OCI-LY7 (cell line): Measurements from ENCODE around the gene VEPH1. TPM values are rescaled to one million over a fixed set of nuclear protein-coding genes. Genes with fewer than 3 reads are reported as not detected.
A peak's percentile ranks its signal among the peaks of the same experiment; 100 is the strongest.

Experiments
- BruUV-seq: library from RNA; stranded (reverse); fragments of 400-500 nt; replicated peaks from 2 replicates; lab custom pipeline; 2021; lab: Mats Ljungman, UMichigan
- CTCF ChIA-PET: fragments of 300-600 bp; sonication (Branson Sonifier 250); formaldehyde crosslinking; loops from one replicate; lab custom pipeline; 2022; ENCODE audit warnings: antibody characterized with exemption; ENCODE audit not compliant: unreplicated experiment; lab: Charles Lee
- POLR2A ChIA-PET: fragments of 300-600 bp; sonication (Branson Sonifier 250); formaldehyde crosslinking; loops from one replicate; lab custom pipeline; 2022; ENCODE audit warnings: antibody characterized with exemption; lab: Charles Lee
- DNase-seq: peaks from one replicate; pipeline ENCODE4 v3.0.0-alpha.2; 2015; ENCODE audit warnings: low spot score
- H2AFZ ChIP-seq: fragments of 200-600 bp; sonication (generic), shearing (Covaris generic); 2 replicates; pipeline ENCODE4 v1.6.1; 2014; ENCODE audit warnings: mild to moderate bottlenecking, antibody characterized with exemption, low read length, moderate library complexity
- H3K27ac ChIP-seq: fragments of 200-600 bp; sonication (generic); 2 replicates; pipeline ENCODE4 v1.5.1; 2014; ENCODE audit warnings: mixed run types, low read depth, mild to moderate bottlenecking, moderate library complexity, low read length, inconsistent platforms; ENCODE audit not compliant: poor library complexity, severe bottlenecking
- H3K36me3 ChIP-seq: fragments of 200-600 bp; sonication (generic); 2 replicates; pipeline ENCODE4 v1.6.1; 2014; ENCODE audit warnings: mild to moderate bottlenecking, antibody characterized with exemption, low read length, moderate library complexity, mixed read lengths; ENCODE audit not compliant: insufficient read depth
- H3K4me1 ChIP-seq: fragments of 200-600 bp; sonication (generic); 2 replicates; pipeline ENCODE4 v1.5.1; 2014; ENCODE audit warnings: mild to moderate bottlenecking, low read length; ENCODE audit not compliant: insufficient read depth, poor library complexity, severe bottlenecking
- H3K4me2 ChIP-seq: fragments of 200-600 bp; sonication (generic); 2 replicates; pipeline ENCODE4 v1.6.1; 2014; ENCODE audit warnings: mild to moderate bottlenecking, low read length
- H3K4me3 ChIP-seq: fragments of 200-600 bp; sonication (generic); 2 replicates; pipeline ENCODE4 v1.5.1; 2014; ENCODE audit warnings: mild to moderate bottlenecking, low read depth, low read length; ENCODE audit not compliant: poor library complexity, severe bottlenecking
- H3K79me2 ChIP-seq: fragments of 200-600 bp; sonication (generic); 2 replicates; pipeline ENCODE4 v1.6.1; 2016; ENCODE audit warnings: low read depth, mild to moderate bottlenecking, low read length, moderate library complexity, mixed read lengths; ENCODE audit not compliant: insufficient read depth
- H3K9me2 ChIP-seq: fragments of 200-600 bp; sonication (generic); 2 replicates; pipeline ENCODE4 v1.6.1; 2016; ENCODE audit warnings: mild to moderate bottlenecking, low read length, mixed read lengths; ENCODE audit not compliant: insufficient read depth
- H3K9me3 ChIP-seq: fragments of 200-600 bp; sonication (generic); 2 replicates; pipeline ENCODE4 v1.6.1; 2014; ENCODE audit warnings: mild to moderate bottlenecking, mixed run types, low read length, mixed read lengths
- H4K20me1 ChIP-seq: fragments of 200-600 bp; sonication (generic); 2 replicates; pipeline ENCODE4 v1.6.1; 2014; ENCODE audit warnings: mild to moderate bottlenecking, antibody characterized with exemption, low read length, moderate library complexity, mixed read lengths; ENCODE audit not compliant: insufficient read depth
- CTCF ChIP-seq: fragments of 200-600 bp; sonication (generic); conservative IDR thresholded peaks from 2 replicates; pipeline ENCODE4 v1.5.1; 2014; ENCODE audit warnings: mild to moderate bottlenecking, antibody characterized with exemption, low read length, moderate library complexity, mixed read lengths
- EZH2phosphoT487 ChIP-seq: fragments of 200-600 bp; sonication (generic); IDR thresholded peaks from 2 replicates; pipeline ENCODE4 v1.6.1; 2018; ENCODE audit warnings: low read depth, borderline replicate concordance, mild to moderate bottlenecking, mixed run types, antibody characterized with exemption, low read length, moderate library complexity, mixed read lengths
- intact Hi-C: fragments of 100-400 bp; cut with micrococcal nuclease; formaldehyde crosslinking; loops from one replicate; pipeline ENCODE4 v1.10.0; 2022; ENCODE audit not compliant: unreplicated experiment
- total RNA-seq, 2 experiments: library from RNA; depleted of rRNA in 1 of 2; stranded (reverse); fragments of >200 nt in 1 of 2; shearing (Covaris generic) in 1 of 2; gene quantifications; 2 replicates each; pipeline ENCODE4 v1.2.3, GENCODE V29; 2014 to 2022

Gene VEPH1
- total RNA-seq, 2 experiments from 2014 or later, result not detected

GRCh38 chr3:157532529-157533297 is 29.5 kb upstream of the VEPH1 start:
- no peak overlapping the region for H3K27ac ChIP-seq
- no peak overlapping the region for H3K4me3 ChIP-seq
- H3K9me3 ChIP-seq, result no peaks in the 10 kb centered on the region
- no peaks in the 10 kb centered on the region for H3K36me3 ChIP-seq
- CTCF ChIA-PET, result no interaction called here
- peak; percentile 57 for DNase-seq
- intact Hi-C loops, result loop anchor here (1.0 kb wide), 1 partner anchor 40 kb away; no protein-coding TSS in a partner anchor
- H3K4me1 ChIP-seq, result no peaks in the 10 kb centered on the region
- H3K4me2 ChIP-seq, result no peak overlapping the region
- H4K20me1 ChIP-seq, result no peaks in the 10 kb centered on the region
- H2AFZ ChIP-seq, result peak overlapping the region; percentile 40
- no TSS peak for BruUV-seq
- POLR2A ChIA-PET, result interaction anchor here (0.9 to 2.1 kb wide), 5 partner anchors 12 to 663 kb away, joined by 3 to 6 read pairs (median 4); no protein-coding TSS in a partner anchor
- no peaks in the 10 kb centered on the region for H3K79me2 ChIP-seq
- peak; percentile 93 for TF ChIP-seq CTCF
- no peak for TF ChIP-seq EZH2phosphoT487
- H3K9me2 ChIP-seq, result no peaks in the 10 kb centered on the region

- TF ChIP-seq EZH2phosphoT487 (no peak), CTCF (no peak)
- Histone ChIP-seq H3K9me2 (no peaks in the 10 kb centered on the region), H3K9me3 (no peaks in the 10 kb centered on the region), H3K4me3 (no peak overlapping the region), H3K4me1 (no peaks in the 10 kb centered on the region), H3K36me3 (no peaks in the 10 kb centered on the region), H4K20me1 (no peaks in the 10 kb centered on the region), H3K4me2 (no peak overlapping the region), H3K27ac (no peak overlapping the region), H2AFZ (peak overlapping the region; percentile 40; the same call in 1 of the 2 replicates), H3K79me2 (no peaks in the 10 kb centered on the region)
- BruUV-seq, result no TSS peak
- CTCF ChIA-PET, result no interaction called here
- DNase-seq, result no peak
- intact Hi-C loops, result loop anchor here (1.0 kb wide), 1 partner anchor 41 kb away; no protein-coding TSS in a partner anchor
- POLR2A ChIA-PET, result interaction anchor here (0.7 to 2.1 kb wide), 4 partner anchors 18 to 1227 kb away, joined by 3 to 6 read pairs (median 4); no protein-coding TSS in a partner anchor
These were observed 28.6 kb upstream of the VEPH1 start for GRCh38 chr3:157531771-157532170.

GRCh38 chr3:157531301-157531660 is 28.1 kb upstream of the VEPH1 start:
- Histone ChIP-seq H3K9me3 (no peaks in the 10 kb centered on the region), H3K9me2 (no peaks in the 10 kb centered on the region), H3K4me1 (no peaks in the 10 kb centered on the region), H3K4me2 (no peak overlapping the region), H3K27ac (no peak overlapping the region), H3K4me3 (no peak overlapping the region), H3K79me2 (no peaks in the 10 kb centered on the region), H3K36me3 (no peaks in the 10 kb centered on the region), H4K20me1 (no peaks in the 10 kb centered on the region), H2AFZ (no peak overlapping the region)
- DNase-seq, result no peak
- BruUV-seq, result no TSS peak
- intact Hi-C loops, result no loop called here
- no peak for TF ChIP-seq EZH2phosphoT487
- TF ChIP-seq CTCF, result no peak
- ChIA-PET CTCF (no interaction called here), POLR2A (interaction anchor here (0.6 to 2.1 kb wide), 5 partner anchors 17 to 1228 kb away, joined by 3 to 6 read pairs (median 3); no protein-coding TSS in a partner anchor)
